Stimulated activated CD8-positive, alpha-beta memory T cell treated with anti-CD3 and anti-CD28 coated beads, Interleukin-15, amount 100 ng/mL, for 1 hour (primary cell): ENCODE measurements around the gene MYB.
"Not testable (repeated sequence)": the region's sequence is repeated elsewhere in the genome, so short reads cannot be mapped to it uniquely, and the experiment has no call there.

Source experiments
- DNase-seq: peaks from one replicate; pipeline ENCODE4 v3.0.0-alpha.2; 2020; ENCODE audit warnings: low read depth

MYB gene

DNA sequence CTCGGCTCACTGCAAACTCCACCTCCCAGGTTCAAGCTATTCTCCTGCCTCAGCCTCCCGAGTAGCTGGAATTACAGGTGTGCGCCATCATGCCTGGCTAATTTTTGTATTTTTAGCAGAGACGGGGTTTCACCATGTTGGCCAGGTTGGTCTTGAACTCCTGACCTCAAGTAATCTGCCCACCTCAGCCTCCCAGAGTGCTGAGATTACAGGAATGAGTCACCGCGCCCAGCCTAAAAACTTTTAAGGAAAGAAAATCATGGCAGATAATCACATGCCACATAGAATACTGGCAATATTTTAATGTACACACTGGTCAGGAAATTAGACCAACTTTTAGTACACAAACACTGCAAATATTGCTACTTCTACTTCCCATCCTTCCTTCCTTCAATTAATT lies 16.7 kb upstream of the MYB start:
- DNase-seq = not testable (repeated sequence)

DNA sequence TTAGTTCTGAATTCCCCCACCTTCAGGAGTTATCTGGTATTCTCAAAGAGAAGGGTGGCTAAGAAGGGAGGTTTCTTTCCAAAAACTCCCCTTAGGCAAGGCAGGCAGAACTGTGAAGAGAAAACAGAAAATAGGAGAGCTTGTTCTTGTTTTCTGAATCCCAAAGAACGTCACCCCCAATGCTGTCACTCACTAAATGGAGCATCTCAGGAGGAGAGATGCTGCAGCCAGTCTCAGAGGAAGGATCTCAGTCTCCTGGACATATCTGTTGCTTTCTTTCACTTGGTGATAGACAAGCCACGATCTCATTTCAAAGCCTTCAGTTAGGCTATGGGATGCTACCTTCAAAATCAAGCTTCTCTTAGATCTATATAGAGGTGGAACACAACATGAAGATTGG lies 16.1 kb upstream of the MYB start:
- DNase-seq = no peak

- no peak for DNase-seq
Observed at GRCh38 chr6:135166515-135166914, 14.6 kb upstream of the MYB start.

DNA sequence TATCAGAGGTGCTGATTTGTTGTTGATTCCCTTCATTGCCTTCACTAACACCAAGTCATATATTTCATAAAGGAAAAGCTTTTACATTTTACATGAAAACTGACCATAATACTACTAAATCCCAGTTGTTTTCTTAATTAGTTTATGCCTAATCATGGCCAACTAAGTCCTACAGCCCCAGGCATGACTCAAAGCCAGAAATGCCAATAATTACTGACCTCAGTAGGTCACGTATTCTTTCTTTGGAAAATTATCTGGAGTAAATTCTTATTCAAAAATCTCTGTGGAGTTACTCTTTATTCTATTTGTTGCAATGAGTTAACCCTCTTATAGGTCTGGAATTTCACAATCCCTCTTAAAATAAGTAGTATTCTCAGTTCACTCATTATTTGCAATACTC lies 13.5 kb upstream of the MYB start:
- no peak for DNase-seq

DNA sequence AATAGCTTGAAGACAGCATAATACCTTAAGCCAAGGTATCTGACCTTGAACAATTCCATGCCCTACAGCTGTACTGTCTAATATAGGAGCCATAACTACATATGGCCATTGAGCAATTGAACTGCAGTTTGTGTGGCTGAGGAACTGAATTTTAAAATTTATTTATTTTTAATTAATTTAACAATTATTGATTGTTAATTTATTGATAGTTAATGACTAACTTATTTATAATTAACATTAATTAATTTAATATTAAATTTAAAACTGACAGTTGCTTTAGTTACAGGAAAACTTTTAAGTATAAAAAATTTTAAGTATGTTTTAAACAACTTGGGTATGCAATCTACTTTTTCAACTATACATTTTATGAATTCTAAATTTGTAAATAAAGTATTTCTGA lies 12.3 kb upstream of the MYB start:
- DNase-seq = no peak

- no peak for DNase-seq
Observed at GRCh38 chr6:135170238-135170637, 10.9 kb upstream of the MYB start.

DNA sequence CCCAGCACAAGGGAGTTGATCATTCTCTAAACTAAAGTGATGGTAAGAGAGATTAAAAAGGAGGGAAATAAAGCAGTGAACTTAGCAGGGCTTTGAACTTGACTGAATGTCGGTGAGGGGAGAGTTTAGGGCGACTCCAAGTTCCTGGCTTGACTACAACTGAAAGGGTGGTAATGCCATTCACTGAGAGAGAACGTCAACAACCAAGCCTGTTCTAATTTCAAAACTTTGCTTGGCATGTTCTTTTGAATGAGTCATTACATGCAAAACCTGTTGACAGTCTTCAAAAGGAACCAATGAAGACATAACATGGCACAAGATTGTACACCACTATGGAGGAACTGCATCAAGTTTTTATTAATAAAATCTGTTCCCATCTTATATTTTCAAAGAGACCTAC lies 10.3 kb upstream of the MYB start:
- DNase-seq = no peak

DNA sequence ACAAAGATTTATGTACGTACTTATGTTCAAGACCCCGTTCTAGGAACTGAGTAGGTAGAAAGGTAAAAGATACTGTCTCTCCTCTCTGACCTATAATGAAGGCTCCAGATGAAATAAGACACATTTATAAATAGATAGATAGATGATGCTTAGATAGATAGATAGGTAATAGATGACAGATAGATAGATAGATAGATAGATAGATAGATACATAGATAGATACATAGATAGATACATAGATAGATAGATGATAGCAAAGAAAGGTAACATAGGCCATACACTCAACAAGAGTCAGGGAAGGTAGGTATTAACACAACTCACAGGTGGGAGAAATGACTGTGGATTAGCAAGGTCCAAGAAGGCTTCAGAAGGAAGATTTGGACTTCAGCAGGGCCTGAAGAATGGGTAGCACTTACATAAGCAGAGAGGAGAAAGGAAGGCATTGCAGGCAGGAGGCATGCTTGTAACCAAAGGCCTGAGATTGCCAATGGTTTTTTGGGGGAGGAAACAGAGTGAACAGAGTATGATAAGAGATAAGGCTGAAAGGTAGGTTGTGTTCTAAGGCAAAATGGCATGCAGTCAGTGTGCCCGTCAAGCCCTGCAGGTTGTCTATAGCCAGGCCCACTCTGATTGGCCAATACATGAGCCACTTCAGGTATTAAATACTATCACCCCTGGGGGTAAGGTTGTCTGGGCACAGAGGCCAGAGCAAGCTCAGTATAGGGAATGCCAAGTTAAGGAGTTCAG lies 7.7 kb upstream of the MYB start:
- DNase-seq = no peak

- DNase-seq = no peak
Observed at GRCh38 chr6:135173989-135174484, 7.1 kb upstream of the MYB start.

DNA sequence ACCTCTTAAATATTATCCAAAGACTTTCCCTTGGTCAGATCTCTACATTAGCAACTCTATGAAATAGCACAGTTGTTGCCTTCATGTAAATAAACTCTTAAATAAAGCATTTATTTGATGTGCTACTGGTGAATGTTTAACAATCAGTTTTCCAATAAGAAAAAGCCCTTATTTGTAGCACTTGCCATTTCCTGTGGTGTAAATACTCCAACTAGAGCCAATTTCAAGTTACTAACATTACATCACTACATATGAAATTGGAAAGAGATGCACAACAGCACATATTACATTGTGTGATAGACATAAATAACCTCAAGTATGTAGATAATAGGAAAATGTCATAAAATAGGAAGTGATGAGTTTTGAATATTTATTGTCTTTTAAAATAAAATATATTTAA lies 5.0 kb upstream of the MYB start:
- DNase-seq = no peak

DNA sequence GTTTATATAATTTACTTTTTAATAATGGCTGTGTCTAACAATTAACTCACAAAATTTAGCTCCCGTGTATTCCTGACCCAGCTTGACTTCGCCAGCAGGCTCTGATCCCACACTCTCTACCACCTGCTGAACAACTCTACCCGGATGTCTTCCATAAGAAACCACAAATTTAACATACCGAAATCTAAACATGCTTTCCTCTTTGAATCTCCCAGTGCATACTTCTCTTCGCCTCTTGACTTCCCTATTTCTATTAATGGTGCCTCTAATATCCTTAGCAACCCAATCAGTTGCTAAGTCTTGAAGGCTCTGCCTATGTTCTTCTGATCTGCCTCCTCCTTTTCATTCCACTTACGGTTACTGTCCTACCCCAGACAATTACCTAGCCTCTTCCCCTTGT lies 4.6 kb upstream of the MYB start:
- DNase-seq = no peak

- DNase-seq = no peak
Observed at GRCh38 chr6:135179372-135179771, 1.7 kb upstream of the MYB start.

DNA sequence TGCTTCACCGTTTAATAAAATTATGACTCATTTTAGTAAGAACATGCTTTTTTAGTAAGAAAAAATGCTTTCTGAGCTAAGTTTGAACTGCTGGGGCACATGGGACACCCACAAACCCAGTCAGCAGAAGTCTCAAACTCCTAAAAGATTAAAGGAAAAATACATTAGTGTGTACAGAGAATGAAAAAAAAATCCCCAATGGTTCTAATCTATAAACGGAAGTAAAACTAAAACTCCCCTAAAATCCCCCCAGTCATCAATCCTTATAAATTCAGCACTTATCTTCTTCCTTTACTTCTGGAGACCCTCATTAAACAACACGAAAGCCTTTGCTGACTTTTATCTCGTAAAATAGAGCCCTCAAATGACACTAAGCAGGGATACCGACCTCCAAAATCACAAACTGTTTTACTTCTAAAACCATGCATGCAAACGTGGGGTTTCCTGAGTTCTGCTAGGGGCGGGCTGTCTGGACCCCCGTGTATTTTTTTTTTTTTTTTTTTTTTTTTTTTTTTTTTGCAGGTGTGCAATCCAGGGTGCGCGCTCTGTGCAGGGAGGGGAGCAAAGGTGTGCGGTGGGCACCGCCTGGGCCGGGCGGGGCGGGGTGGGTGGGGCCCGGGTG lies 1.1 kb upstream of the MYB start:
- no peak for DNase-seq

DNA sequence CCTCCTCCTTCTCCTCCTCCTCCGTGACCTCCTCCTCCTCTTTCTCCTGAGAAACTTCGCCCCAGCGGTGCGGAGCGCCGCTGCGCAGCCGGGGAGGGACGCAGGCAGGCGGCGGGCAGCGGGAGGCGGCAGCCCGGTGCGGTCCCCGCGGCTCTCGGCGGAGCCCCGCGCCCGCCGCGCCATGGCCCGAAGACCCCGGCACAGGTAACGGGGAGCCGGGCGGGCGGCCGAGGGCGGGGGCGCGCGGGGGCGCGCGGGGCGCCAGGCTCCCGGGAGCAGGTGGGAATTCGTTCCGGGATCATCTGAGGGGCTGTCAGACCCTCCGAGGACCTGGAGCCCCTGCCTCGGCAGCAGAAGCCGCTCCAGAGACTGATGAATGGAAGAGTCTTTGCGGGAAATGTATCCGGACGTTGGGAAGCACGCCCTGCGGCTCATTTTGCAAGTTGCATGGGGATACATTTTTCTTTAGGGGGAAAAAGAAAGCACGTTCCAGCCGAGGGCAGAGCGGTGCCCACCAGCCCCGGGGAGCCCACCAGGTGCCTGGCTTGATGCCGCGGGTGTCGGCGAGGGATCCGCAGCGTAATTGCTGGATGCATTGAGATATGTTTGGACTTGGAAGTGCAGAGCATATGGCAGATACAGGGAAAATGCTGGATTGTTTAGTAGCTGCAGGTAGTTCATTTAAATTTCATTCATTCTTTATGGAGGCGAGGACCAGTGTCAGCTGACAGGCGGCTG lies 394 bp downstream of the MYB start:
- no peak for DNase-seq

- DNase-seq = no peak
Observed at GRCh38 chr6:135182071-135183001, 1.2 kb downstream of the MYB start.

- DNase-seq = peak; percentile 42
Observed at GRCh38 chr6:135183002-135183531, 2.0 kb downstream of the MYB start.

GRCh38 chr6:135183532-135184440 lies 2.7 kb downstream of the MYB start:
- DNase-seq = peak; percentile 50

GRCh38 chr6:135185483-135185882 lies 4.4 kb downstream of the MYB start:
- DNase-seq = no peak

DNA sequence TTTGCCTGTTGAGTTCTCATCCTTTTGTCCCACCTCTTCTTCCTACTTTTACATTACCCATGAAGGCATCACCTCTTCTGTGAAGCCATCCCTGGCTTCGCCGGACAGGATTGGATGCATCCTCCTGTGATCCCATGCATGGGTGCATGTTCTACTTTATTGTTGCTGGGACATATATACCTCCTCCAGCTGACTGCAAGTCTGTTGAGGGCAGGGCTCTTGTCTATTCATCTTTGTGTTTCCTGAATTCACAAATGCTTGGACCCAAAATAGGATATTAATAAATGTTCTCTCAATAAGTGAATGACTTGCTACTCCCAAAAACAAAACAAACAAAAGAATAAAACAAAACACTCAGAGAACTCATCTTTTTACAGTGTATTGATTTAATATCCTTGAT lies 5.1 kb downstream of the MYB start:
- no peak for DNase-seq

DNA sequence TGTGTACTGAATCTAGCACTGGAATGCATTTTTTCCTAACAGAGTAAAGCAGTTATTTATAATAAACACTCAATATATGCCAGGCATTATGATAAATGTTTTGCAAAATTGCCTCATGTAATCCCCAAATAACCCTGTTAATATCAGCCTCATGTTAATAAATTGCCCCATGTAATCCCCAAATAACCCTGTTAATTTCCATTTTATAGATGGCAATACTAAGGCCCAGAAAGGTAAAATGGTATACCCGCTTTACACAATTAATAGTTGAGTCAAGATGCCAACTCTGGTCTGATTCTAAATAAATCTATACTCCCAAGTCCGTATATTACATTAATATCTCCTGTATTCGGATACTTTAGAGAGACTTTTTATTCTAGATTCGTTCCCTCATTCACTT lies 6.3 kb downstream of the MYB start:
- DNase-seq = no peak

GRCh38 chr6:135188718-135189117 lies 7.6 kb downstream of the MYB start:
- DNase-seq = no peak
